GM18951 (cell line): Measurements from ENCODE around the gene ING1.
"Not testable (repeated sequence)": the region's sequence is repeated elsewhere in the genome, so short reads cannot be mapped to it uniquely, and the experiment has no call there.

Source experiments
- POLR2A ChIP-seq: IDR thresholded peaks from 4 replicates; pipeline ENCODE4 v1.6.1; 2011; ENCODE audit warnings: mild to moderate bottlenecking; ENCODE audit not compliant: insufficient read length, insufficient read depth; ENCODE audit errors: extremely low read depth
- in situ Hi-C: fragments of 300-500 bp; cut with MboI; formaldehyde crosslinking; loops from one replicate; pipeline ENCODE4 v1.12.0; 2022; ENCODE audit warnings: low sequenced_read_pairs, mixed read lengths, inconsistent platforms; ENCODE audit not compliant: unreplicated experiment

ING1 gene

GRCh38 chr13:110683203-110683883, 30.2 kb upstream of the ING1 start:
- in situ Hi-C loops, result no loop called here
- TF ChIP-seq POLR2A, result no peak

- in situ Hi-C loops, result no loop called here
- no peak for TF ChIP-seq POLR2A
Measured at GRCh38 chr13:110683921-110684320, 29.6 kb upstream of the ING1 start.

GRCh38 chr13:110684388-110685056, 29.0 kb upstream of the ING1 start:
- TF ChIP-seq POLR2A, result no peak
- in situ Hi-C loops, result no loop called here

GRCh38 chr13:110685305-110686020, 28.0 kb upstream of the ING1 start:
- in situ Hi-C loops, result no loop called here
- TF ChIP-seq POLR2A, result no peak

- in situ Hi-C loops, result no loop called here
- no peak for TF ChIP-seq POLR2A
Measured at GRCh38 chr13:110687736-110688135, 25.8 kb upstream of the ING1 start.

GRCh38 chr13:110689041-110689440, 24.5 kb upstream of the ING1 start:
- in situ Hi-C loops, result no loop called here
- no peak for TF ChIP-seq POLR2A

- in situ Hi-C loops, result no loop called here
- no peak for TF ChIP-seq POLR2A
Measured at GRCh38 chr13:110689711-110690110, 23.8 kb upstream of the ING1 start.

- no peak for TF ChIP-seq POLR2A
- in situ Hi-C loops, result no loop called here
Measured at GRCh38 chr13:110690516-110690915, 23.0 kb upstream of the ING1 start.

GRCh38 chr13:110695774-110696173, 17.7 kb upstream of the ING1 start:
- in situ Hi-C loops, result not testable (repeated sequence)

- in situ Hi-C loops, result no loop called here
- TF ChIP-seq POLR2A, result no peak
Measured at GRCh38 chr13:110696776-110697175, 16.7 kb upstream of the ING1 start.

GRCh38 chr13:110697842-110698241, 15.7 kb upstream of the ING1 start:
- TF ChIP-seq POLR2A, result no peak
- in situ Hi-C loops, result no loop called here

GRCh38 chr13:110698689-110699088, 14.8 kb upstream of the ING1 start:
- in situ Hi-C loops, result no loop called here

GRCh38 chr13:110699148-110700145, 14.1 kb upstream of the ING1 start:
- TF ChIP-seq POLR2A, result no peak
- in situ Hi-C loops, result no loop called here

More at GRCh38 chr13:110698689-110699088, 14.8 kb upstream of the ING1 start:
- no peak for TF ChIP-seq POLR2A
